Adrenal gland (tissue), 5 donors: Measurements from ENCODE around the gene CUTA.

Experiments
- POLR2A ChIP-seq, 2 donors: fragments of 450-650 bp; IDR thresholded peaks; one replicate each; pipeline ENCODE4 v1.6.1; 2017; ENCODE audit warnings: antibody characterized with exemption in 2 of 2, mild to moderate bottlenecking in 2 of 2, moderate library complexity in 1 of 2
- TF ChIP-seq, protein P1 (sequence below), 6 experiments: fragments of 450-650 bp in 4 of 6; fragments of 200-600 bp in 2 of 6; sonication (generic) in 1 of 6; IDR thresholded peaks; 1 replicate in 5 of 6; 2 replicates in 1 of 6; pipeline versions ENCODE4 v1.5.1 to v1.8.0; 2016 to 2021; ENCODE audit warnings: antibody characterized with exemption in 6 of 6, mild to moderate bottlenecking in 2 of 6, moderate library complexity in 1 of 6
- donor health status: DM: no; HTN: no; CAD: no.

DNA sequence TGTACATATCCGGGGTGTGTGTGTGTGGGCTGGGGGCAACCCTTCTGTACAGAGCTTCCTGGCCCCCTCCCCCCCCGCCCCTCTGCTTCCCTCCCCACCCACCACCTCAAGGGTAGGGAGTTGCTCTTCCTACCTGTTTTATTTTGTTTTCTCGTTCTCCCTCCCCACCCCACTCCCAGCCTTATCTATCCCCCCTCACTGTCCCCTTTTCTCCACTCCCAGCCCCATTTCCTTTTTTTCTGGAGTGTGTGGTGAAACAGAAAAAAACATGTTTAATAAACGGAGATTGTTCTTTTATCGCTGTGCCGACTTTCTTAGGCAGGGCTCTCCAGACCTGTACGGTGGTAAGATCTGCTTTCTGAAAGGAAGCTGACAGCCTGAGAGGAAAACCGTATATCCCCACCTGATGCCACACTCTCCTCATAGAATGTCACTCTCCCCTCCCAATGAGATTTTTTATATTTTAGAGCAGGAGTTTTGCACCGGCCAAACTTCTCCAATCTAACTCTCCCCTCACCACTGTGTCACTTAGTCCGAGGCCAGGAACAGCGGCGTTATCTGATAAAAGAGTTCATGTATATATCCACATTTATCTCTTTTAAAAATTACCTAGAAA lies 35.6 kb upstream of the CUTA start:
- TF ChIP-seq, protein P1, sequence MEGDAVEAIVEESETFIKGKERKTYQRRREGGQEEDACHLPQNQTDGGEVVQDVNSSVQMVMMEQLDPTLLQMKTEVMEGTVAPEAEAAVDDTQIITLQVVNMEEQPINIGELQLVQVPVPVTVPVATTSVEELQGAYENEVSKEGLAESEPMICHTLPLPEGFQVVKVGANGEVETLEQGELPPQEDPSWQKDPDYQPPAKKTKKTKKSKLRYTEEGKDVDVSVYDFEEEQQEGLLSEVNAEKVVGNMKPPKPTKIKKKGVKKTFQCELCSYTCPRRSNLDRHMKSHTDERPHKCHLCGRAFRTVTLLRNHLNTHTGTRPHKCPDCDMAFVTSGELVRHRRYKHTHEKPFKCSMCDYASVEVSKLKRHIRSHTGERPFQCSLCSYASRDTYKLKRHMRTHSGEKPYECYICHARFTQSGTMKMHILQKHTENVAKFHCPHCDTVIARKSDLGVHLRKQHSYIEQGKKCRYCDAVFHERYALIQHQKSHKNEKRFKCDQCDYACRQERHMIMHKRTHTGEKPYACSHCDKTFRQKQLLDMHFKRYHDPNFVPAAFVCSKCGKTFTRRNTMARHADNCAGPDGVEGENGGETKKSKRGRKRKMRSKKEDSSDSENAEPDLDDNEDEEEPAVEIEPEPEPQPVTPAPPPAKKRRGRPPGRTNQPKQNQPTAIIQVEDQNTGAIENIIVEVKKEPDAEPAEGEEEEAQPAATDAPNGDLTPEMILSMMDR (IDR thresholded peaks at IDR 0.05), result no peak
- no peak for TF ChIP-seq POLR2A (IDR thresholded peaks at IDR 0.05)
